ENCODE results near the gene NCSTN. TPM values are rescaled to one million over a fixed set of nuclear protein-coding genes. Genes with fewer than 3 reads are reported as not detected.

The NCSTN gene
- total RNA-seq, 4 donors from 2014 or later: 60.9 to 82.9 (median 69.1) TPM

DNA sequence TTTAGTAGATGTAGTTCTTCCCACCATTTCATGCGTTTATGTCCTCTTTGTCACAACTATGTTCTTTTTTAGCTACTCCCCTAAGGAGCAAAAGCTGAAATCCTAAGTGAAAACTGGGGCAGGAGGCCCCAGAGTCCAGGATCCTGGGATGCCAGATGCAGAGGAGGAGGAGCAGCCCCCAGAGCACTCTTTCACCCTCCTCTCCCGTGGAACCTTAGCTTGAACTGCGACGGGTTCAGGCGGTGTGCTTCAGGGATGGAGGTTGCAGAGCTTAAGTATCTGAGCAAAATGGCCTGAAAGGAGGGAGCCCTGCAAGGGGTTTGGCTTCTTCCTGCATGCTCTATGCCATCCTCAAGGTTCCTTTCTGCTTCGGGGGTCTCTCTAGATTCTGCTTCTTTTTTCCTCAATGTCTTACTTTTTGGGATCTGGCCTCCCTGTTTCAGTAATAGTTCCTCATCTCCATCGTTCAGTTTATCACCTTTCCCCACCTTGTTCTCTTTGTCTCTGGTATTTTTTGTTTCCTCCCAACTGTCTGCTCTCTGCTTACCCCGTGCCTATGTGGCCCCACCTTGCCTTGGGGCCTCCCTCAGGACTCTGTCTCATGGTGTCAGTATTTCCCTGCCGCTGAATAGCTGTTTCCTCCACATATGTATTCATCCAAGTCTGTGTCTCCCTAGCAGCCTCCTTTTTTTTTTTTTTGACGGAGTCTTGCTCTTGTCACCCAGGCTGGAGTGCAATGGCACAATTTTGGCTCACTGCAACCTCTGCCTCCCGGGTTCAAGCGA, 21.0 kb downstream of the NCSTN start:
- TF ChIP-seq, protein P1, sequence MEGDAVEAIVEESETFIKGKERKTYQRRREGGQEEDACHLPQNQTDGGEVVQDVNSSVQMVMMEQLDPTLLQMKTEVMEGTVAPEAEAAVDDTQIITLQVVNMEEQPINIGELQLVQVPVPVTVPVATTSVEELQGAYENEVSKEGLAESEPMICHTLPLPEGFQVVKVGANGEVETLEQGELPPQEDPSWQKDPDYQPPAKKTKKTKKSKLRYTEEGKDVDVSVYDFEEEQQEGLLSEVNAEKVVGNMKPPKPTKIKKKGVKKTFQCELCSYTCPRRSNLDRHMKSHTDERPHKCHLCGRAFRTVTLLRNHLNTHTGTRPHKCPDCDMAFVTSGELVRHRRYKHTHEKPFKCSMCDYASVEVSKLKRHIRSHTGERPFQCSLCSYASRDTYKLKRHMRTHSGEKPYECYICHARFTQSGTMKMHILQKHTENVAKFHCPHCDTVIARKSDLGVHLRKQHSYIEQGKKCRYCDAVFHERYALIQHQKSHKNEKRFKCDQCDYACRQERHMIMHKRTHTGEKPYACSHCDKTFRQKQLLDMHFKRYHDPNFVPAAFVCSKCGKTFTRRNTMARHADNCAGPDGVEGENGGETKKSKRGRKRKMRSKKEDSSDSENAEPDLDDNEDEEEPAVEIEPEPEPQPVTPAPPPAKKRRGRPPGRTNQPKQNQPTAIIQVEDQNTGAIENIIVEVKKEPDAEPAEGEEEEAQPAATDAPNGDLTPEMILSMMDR (IDR thresholded peaks at IDR 0.05): no peak
- DNase-seq (ENCODE audit: low spot score) (no peak), ATAC-seq (ENCODE audit: low FRiP score) (no peak)

DNA sequence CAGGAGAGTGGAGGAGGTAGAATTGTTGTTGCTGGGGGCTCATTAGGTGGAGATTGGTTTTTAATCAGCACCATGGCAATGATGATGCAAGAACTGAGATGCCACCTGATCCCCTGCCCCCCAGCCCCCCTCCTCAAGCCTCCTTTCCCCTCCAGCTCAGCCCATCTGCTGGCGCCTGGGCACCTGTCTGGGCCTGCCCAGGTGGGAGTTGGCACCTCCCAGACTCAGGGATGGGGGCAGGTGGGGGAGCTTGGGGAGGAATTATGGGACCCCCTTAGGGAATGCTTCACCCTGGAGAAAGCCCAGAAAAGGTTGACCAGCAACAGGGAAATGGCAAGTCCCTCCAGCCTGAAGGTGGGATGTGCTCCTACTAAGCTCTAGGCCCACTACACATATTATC, 22.1 kb downstream of the NCSTN start:
- TF ChIP-seq, protein P1 (IDR thresholded peaks at IDR 0.05): no peak
- DNase-seq (ENCODE audit: low spot score): no peak
- no peak for ATAC-seq (ENCODE audit: low FRiP score)

DNA sequence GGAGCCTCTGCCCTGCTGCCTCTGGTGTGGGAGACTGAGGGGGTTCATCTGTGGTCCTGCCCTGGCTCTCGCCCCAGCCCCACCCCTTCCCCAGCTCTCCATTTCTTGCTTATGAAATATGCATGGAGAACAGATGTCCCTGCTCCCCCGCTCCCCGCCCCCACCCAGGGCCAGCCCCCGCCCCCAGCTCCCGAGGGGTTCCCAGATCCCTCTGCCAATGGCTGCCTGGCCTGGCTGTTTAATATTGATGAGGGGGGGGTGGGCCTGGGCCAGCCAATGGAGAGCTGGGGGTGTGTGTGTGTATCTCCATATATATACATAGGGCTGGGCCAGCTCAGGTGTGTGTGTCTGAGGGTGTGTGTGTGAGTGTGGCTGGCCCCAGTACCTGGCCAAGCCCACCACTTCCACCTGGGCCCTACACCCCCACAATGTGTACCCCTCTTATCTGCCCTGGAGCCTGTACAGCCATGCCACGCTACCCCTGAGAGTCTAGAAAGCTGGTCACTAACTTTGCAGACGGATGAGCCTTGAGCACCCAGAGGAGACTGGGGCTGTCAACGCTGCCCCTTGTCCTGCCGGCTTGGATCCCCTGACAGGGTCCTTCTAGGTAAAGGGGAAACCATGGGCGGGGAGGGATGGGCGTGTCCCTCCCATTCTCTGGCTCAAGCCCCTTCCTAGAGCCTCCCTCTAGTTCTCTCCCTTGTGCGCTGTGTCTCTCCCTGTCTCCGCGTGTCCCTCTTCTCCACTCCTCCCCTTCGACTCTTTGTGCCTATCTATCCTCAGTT, 23.7 kb downstream of the NCSTN start, which contains the start of gene NHLH1:
TSS of gene NHLH1 (plus strand) at position 341 of the 785 bp plus-strand sequence. CDS start 3,661 bp downstream, outside the sequence.
- ATAC-seq (ENCODE audit: low FRiP score): no peak
- TF ChIP-seq, protein P1 (IDR thresholded peaks at IDR 0.05): no peak
- no peak for DNase-seq (ENCODE audit: low spot score)

DNA sequence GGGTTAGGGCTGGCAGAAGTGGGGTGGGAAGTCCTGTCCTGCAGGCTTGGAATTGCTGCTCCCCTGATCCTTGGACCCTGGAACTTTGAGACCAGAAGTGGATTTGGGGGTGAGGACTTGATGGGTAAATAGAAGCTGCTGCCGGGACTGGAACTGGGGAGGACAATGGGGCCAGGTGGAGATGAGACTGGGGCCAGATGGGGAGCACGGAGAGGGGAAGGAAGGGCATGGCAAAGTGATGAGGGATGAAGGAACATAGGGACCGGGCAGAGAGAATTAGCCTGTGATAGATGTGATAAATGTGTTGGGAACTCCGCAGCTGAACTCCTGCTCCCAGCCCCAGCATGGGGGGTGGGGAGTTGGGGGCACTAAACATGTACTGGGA, 24.3 kb downstream of the NCSTN start:
- TF ChIP-seq, protein P1 (IDR thresholded peaks at IDR 0.05): no peak
- ATAC-seq (ENCODE audit: low FRiP score) (no peak), DNase-seq (ENCODE audit: low spot score) (no peak)

- TF ChIP-seq, protein P1 (IDR thresholded peaks at IDR 0.05): no peak
- no peak for DNase-seq (ENCODE audit: low spot score)
Measured at GRCh38 chr1:160367934-160368923, 25.0 kb downstream of the NCSTN start.

DNA sequence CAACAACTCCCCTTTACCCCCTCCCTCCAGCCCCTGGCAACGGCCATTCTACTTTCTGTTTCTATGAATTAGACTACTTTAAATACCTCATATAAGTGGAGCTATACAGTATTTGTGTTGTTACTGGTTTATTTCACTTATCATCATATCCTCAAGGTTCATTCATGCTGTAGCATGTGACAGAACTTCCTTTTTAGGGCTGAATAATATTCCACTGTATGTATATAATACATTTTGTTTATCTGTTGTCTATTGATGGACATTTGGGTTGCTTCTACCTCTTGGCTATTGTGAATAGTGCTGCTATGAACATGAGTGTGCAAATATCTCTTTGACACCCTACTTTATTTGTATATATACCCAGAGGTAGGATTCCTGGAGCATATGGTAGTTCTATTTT, 25.9 kb downstream of the NCSTN start:
- TF ChIP-seq, protein P1 (IDR thresholded peaks at IDR 0.05): no peak
- DNase-seq (ENCODE audit: low spot score) (no peak), ATAC-seq (ENCODE audit: low FRiP score) (no peak)

More at GRCh38 chr1:160367934-160368923, 25.0 kb downstream of the NCSTN start:
- ATAC-seq (ENCODE audit: low FRiP score): no peak
